HG02981 (cell line): ENCODE data around the gene SOCS3.
"Not testable (repeated sequence)": the region's sequence is repeated elsewhere in the genome, so short reads cannot be mapped to it uniquely, and the experiment has no call there.

Experiments used
- ATAC-seq: cut with Tn5 transposase; IDR thresholded peaks from one replicate; pipeline ENCODE4 v1.9.1; 2021; ENCODE audit warnings: mild to moderate bottlenecking, moderate library complexity; ENCODE audit not compliant: unreplicated experiment

SOCS3 gene

DNA sequence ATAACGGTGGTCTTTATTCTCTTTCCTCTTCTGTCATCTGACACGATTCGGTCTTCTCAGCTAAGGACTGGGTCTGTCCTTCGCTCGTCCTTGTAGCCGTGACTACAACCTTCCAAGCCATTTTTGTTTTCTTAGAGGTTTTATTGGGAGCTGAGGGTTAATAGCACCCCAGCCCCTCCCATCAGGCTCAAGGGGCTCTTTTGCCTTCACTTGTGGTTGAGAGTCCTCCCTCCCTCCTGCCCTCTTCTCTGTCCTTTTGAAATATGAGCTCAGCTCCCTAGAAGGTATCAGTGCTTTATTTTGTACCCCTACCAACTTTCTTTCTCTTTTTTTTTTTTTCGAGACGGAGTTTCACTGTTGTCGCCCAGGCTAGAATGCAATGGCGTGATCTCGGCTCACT, 24.7 kb downstream of the SOCS3 start:
- ATAC-seq: no peak

DNA sequence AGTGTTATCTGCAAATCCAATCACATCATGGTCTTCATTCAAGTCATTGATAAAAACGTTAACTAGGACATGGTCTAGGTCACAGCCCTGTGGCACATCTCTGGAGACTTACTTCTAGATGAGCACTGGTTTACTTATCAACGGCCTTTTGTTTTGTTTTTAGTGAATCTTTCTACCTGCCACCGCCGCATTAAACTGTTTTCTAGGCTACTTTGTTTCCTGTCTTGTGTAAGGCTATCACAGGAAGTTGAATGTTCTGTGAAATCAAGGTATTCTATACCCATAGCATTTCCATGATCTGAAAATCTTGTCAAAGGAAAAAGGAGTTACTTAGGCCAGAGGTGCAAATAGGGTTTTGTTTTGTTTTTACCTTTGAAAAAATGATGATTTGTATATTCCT, 26.9 kb downstream of the SOCS3 start:
- no peak for ATAC-seq

DNA sequence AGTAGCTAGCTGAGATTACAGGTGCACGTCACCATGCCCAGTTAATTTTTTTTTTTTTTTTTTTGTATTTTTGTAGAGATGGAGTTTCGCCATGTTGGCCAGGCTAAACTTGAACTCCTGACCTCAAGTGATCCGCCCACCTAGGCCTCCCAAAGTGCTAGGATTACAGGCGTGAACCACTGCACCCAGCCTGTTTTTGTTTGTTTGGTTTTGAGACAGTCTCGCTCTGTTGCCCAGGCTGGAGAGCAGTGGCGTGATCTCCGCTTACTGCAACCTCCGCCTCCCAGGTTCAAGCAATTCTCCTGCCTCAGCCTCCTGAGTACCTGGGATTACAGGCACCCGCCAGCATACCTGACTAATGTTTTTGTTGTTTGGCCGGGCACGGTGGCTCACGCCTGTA, 28.5 kb downstream of the SOCS3 start:
- ATAC-seq: not testable (repeated sequence)

DNA sequence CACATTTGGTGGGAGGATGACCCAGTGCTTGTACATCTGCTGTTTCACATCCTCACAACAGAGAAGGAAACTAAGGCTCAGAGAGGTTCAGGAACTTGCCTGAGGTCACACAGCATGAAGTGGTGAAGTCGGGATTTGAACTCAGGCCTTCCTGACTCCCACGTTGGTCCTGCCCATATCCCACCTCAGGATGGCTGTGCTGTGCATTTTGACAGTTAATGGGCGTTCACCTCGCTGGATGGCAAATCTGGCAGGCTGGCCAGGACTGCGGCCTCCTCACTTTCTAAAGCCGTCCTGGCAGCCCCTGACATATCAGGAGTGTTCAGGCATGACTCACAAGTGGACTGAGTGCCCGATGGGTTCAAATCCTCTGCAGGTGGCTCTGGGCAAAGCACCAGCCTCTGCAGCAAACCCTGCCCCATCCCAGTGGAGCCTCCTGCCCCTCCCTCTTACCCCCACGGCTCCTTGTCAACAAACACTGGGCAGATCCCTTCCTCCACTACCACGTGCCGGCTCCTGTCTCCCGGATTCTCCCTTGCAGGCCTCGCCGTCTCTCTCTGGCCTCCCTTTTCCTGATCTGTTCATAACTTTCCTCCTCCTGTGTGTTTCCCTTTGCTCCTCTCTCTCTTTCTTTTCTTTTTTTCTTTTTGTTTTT, 29.2 kb downstream of the SOCS3 start:
- ATAC-seq: no peak

DNA sequence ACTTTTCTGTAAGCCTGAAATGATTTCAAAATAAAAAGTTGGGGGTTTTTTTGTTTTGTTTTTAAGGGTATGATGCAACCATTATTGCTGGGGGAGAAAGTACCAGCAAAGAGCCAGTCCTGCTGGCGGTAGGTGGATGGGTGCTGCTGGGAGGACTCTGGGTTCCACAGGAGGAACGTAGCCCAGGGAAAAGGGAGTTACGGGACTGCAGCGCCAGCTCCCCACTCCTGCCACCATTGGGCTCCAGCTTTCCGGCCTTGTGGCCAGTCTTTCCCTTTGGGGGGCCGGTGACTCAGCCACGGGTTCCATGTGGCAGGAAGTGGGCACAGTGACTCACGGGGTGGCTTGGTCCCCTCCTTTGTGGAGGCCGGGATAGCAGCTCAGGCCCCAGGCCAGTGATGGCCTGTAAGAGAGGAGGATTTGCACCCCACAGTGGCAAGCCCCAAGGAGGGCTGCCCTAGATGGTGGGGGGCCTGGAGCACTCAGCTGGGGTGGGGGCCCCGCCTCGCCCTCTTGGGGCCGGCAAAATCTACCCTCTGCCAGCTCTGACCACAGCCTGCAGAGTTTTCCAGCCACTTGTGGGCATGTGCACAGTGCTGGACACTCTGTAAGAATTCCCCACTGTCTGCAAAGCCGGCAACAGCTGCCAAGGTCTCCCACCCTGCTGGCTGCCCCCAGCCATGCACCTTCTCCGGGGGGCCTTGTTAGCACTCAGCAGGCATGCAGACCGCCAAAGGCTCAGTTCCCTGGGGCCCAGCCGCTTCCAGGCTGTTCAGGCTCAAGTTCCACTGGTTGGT, 30.4 kb downstream of the SOCS3 start:
- ATAC-seq: no peak

DNA sequence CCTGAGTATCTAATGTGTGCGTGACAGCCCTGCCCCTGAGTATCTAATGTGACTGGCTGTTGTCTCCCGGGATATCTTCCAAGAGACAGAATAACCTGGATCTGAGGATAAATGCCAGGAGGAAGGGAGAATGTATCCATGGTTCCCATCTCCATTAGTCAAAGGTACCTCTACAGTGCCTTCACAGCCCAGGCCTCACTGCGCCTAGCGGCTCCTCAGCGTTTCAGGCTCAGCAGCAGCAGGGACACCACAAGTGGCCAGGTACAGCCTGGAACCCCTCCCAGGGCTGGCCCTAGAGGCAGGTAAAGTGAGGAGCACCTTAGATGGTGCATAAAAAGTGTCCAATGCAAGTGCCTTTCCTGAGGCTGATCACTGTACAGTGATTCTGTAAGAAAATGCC, 32.0 kb downstream of the SOCS3 start:
- ATAC-seq: no peak

DNA sequence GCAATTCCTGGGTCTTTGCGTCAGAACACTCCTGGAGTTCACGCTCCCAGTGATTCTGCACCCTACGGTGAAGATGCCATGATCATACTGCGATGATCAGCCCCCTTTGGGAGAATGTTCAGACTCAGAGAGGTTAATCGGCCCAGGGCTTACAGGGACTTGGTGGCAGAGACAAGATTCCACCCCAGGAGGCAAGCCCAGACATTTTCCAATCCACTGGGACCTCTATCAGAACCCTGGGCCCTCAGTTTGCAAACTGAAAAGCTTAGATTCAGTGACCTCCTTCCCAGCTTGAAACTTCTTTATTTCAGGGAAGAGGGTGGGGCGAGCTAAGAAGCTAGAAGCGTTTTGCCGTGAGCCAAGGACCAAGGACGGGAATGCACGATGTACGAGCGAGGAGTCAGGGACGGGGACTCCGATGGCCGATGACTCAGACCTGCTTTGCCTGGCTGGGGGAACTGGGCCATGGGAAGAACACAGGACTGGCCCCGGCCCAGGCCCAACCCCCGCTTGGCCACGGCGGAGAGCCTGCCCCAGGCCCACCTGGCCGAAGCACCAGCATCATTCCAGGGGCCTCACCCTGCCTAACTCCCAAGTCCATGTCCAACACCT, 34.7 kb downstream of the SOCS3 start:
- no peak for ATAC-seq

DNA sequence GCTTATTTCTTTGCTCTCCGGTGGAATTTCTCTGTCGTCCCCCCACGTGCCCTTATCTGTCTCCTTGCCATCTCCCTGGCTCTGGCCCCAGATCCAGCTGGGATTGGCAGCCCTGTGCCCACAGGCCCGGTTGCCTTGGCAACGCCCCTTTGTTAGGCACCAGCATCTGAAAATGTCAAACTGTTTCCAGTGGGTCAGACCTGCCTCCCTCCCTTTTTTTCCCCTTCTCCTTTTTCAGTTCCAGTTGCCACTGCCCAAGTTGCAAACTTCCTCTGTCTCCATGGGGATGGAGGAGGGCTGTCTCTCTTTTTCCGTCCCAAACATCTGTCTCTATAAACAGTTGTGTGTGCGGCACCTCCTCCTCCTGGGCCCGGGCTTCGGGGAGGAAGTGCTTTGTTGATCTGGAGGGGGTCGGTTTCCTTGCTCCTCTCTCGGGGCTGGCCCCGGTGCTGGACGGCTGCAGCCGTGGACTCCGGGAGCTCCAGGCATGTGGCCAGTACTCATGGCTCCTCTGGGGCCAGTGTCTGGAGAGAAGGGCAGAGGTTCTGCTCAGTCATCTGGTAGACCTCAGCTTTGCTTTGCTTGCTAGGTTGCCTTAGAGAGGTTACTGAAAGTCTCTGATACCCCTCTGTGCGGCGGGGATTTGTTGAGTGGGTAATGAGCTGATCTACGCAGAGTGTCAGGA, 35.3 kb downstream of the SOCS3 start:
- no peak for ATAC-seq

DNA sequence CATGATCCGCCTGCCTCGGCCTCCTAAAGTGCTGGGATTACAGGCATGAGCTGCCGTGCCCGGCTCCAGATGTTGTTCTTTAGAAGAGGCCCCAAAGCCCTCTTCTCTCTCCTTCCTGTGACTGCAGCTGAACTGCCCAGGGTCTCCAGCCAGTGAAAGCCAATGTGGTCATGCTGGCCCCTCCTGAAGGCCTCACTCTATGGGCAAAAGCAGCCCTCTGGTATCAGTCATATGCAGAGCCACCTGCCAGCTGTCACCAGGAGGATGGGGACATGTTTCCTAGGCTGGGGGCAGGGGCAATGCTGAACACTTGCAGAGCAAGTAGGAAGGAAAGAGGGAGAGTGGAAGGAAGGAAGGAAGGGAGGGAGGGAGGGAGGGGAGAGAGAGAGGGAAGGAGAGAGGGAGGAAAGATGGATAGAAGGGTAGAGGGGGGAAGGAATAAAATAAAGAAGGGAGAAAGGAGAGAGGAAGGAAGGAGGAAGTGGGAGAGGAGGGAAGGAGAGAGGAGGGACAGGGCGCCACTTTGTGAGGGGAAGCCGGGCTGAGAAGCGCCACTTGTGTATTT, 36.0 kb downstream of the SOCS3 start:
- no peak for ATAC-seq

DNA sequence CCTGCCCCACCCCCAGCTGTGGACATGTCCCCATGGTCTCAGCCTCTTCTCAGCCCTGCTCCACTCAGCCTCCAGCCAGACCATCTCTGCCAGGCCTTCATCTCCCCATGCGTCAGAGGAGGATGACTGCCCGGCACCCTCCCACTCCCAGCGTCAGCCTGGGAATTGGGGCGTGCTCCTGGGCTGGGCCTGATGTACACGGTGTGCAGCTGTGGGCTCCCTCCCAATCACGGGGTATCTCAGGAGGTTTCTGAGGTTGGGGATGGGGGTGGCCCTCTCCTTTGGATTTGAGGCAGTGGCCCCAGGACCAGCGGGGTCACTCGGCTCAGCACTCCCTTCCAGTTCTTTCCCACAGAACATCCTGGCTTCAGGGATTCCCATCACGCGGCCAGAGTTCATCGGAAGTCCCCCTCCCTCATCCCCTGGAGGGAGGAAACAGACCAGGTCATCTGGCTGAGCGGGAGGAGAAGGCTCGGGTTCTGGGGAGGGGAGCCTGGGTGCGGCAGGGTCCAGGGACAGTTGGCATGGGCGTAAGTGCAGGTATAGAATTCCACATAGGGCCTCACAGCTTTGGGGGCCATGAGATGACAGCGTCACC, 36.9 kb downstream of the SOCS3 start:
- ATAC-seq: no peak

DNA sequence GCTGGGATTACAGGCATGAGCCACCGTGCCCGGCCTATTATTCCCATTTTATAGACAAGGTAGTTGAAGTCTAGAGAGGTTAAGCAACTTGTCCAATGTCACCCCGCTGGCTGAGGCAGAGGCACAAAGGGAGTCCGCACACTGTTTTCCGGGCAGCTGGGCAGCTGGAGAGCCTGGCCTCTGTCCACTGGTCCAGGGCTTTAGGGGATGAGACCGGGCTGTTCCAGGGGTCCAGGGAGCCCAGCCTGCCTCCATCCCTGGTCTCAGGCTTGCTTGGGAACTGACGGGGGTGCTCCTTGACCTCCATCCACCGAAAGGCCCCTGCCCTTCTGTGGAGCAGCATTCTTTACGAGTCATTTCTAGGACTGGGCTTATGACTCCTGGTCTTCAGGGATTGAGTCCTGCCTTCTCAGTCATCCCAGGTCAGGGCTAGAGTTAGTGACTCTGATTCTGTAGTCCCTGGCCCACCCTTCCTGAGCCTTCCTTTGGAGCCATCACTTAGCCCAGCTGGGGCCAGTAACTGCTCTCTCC, 37.5 kb downstream of the SOCS3 start:
- no peak for ATAC-seq

DNA sequence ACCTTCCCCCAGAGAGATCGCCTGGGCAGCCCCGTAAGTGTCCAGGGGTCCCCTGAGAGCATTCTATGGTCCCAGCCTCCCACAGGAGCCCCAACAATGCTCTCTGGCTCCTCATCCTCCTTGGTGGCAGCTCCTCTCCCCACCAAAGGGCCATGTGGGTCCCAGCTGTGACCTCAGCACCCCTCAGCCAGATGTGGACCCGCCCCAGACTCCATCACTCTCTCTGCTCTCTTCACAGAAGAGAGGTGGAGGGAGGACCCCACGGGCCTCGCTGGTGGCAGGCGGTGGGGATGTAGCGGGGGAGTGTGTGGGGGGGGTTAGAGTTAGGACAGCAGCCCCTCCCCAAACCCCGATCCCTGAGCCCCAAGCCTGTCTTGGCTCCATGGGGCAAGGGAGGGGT, 41.0 kb downstream of the SOCS3 start:
- no peak for ATAC-seq

DNA sequence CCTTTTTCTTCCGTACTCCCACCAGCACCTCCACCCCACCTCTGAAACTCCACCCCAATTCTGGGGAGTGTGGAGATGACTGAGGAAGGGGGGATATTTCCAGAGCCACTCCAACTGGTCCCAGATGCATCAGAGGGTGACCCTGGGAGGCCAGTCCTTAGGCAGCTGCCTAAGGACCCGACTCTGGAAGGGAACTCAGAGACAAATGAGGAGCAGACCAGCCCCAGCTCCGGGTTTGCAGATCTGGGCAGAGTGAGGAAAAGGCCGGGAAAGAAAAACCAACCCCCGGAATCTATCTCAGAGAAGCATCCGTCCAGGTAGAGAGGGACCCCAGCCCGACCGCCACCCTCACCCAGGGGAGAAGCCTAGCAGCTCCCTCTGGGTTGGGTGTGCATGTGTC, 41.5 kb downstream of the SOCS3 start:
- ATAC-seq: no peak

DNA sequence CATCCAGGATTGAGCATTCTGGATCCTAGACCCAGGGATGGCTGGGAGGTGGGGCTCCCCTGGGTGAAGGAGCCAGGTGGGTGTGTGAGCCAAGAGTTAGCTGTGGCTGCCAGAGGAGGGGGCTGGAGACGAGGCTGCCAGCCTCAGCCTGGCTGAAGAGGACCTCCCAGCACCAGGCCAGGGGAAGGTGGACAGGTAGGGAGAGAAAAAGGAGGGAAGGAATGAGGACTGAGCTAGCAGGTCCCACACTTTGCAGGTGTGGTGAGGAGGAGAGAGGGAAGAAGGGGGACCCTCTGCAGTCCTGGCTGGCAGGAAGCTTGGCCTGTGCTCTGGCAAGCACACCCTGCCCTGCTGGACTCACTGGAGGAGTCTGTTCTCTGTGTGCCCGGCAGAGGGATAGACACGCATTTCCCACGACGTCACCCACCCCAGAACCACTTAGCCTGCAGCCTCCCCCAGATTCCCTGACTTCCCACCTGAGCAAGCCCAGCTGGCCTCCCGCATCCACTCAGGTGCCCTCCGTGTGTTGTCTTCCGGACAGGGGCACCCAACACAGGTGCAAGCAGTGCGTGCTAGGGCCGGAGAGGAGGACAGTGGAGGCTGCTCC, 42.0 kb downstream of the SOCS3 start:
- ATAC-seq: no peak

DNA sequence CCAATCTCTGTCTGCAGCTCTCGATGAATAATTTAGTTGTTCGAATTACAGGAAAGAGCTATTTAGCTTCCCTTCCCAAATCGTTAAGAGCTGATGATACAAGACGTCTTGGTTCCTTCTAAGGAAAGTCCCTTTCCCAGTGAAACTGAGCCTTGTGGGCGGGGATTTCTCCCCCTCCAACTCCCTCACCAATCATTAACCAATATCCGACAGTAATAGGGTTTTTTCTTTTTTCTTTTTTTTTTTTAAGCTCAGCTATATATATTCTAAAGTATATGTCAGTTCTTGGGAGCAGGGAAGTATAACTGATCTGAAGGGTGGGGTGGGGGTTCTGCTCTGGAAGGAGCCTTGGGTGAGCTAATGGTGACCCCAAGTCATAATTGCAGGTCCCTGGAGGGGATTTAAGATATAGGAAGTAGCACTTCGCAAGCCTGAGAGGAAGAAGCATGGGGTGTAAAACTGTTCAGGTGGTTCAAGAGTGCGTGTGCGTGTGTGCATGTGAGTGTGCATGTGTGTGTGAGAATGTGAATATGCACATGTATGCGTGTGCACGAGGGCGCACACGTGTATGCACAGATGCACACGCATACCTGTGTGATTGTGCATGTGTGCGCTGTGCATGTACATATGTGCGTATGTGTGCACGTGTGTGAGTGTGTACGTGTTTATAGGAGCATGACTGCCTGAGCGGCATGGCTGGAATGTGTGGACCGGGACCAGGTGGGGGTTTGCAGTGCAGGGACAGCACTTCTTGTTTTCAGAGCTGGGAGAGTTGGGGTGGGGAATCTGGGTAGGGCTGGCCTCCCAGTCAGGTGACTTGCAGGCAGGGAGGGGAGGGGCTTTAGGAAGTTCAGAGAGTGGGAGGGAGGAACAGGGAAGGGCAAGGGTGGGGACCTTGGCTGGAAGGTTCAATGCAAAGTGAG, 42.7 kb downstream of the SOCS3 start:
- ATAC-seq: no peak

DNA sequence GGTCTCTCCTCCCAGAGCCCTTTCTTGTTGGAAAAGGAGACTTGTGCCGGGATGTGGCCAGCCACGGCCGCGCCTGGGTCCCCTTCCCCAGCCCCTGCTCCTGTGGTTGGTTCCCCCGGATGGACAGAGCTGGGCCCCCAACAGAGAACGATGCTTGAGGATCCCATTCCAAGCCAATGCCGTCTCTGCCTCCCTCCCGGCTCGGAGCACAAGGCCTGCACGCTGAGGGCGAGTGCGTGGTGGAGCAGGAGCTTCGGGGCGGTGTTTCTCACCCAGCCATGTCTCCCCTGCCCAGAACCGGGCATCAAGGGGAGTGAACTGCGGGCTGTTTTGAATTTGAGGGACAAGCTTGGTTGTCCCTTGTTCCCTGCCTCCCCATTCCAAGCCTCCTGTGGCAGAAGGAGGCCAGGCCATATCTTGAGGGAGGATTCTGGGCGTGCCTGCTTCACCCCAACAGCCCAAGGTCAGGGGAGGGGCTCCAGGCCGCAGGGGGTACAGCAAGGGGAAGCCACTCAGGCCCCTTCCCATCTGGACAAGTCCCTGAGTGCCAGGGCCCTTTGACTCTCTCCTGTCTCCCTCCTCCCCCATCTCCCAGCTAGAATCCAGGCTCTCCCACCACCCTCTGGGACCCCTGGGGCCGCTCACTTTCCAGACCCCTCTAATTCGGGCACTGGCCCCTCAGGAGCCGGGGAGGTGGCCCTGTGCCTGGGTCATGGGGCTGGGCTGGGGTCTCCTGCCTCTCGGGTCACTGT, 43.6 kb downstream of the SOCS3 start:
- no peak for ATAC-seq

DNA sequence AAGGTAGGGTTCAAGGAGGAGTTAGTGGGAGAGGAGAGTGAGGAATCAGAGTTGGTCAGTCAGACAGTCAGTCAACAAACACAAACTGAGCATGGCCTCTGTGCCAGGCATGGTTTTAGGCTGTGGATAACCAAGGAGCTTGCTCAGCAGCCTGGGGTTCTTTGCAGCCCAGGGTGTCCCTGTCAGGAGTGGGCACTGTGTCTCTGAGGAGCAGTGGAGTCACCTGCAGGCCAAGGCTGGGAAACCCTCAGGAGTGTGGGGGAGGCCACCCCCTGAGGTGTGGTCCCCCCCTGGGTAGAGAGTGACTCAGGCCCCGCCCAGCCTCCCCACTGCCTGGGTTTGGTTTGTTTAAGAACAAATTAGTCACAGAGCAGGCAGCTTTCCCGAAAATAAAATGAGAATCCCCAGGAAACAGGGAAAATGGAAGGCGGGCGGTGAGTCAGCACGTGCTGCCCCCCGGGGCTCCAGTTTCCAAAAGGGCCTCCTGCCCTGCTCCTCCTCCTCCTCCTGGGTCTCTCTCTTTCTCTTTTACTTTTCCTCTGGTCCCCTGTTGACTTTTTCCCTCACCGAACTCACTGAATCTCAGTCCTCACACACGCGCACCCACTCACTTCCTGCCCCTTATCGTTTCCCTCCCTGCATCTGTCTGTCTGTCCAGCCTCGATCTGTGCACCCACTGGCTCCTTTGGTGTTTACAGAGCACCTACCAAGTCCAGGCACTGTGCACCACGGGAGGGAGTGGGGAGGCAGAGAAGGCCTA, 44.3 kb downstream of the SOCS3 start:
- no peak for ATAC-seq
